A673 (cell line): ENCODE results near the gene MPI. TPM values are rescaled to one million over a fixed set of nuclear protein-coding genes. Genes with fewer than 3 reads are reported as not detected.

ENCODE experiments used
- BruUV-seq: library from RNA; stranded (reverse); fragments of 400-500 nt; replicated peaks from 2 replicates; lab custom pipeline; 2021; lab: Mats Ljungman, UMichigan
- CTCF ChIA-PET: fragments of 300-600 bp; sonication (Branson Sonifier 250); formaldehyde crosslinking; loops from one replicate; lab custom pipeline; 2022; ENCODE audit warnings: antibody characterized with exemption; lab: Charles Lee
- POLR2A ChIA-PET: fragments of 300-600 bp; sonication (Branson Sonifier 250); formaldehyde crosslinking; loops from one replicate; lab custom pipeline; 2022; ENCODE audit warnings: antibody characterized with exemption; ENCODE audit not compliant: low non-redundant PET; lab: Charles Lee
- DNase-seq: peaks from one replicate; pipeline ENCODE4 v3.0.0-alpha.2; 2015; ENCODE audit warnings: low spot score
- H3K27ac ChIP-seq: fragments of 200-600 bp; sonication (generic); 2 replicates; pipeline ENCODE4 v1.5.1; 2016; ENCODE audit warnings: mixed run types, low read depth, mild to moderate bottlenecking, mixed read lengths, antibody characterized with exemption, low read length; ENCODE audit not compliant: poor library complexity, severe bottlenecking
- H3K27me3 ChIP-seq: fragments of 200-600 bp; sonication (generic); replicated peaks from 2 replicates; pipeline ENCODE4 v1.6.1; 2017; ENCODE audit warnings: mixed run types, low read depth, mild to moderate bottlenecking, mixed read lengths, antibody characterized with exemption, low read length; ENCODE audit not compliant: insufficient read depth, poor library complexity
- H3K36me3 ChIP-seq: fragments of 200-600 bp; sonication (generic); 2 replicates; pipeline ENCODE4 v1.6.1; 2016; ENCODE audit warnings: mixed run types, mild to moderate bottlenecking, mixed read lengths, antibody characterized with exemption, low read length; ENCODE audit not compliant: insufficient read depth, poor library complexity, severe bottlenecking
- H3K4me1 ChIP-seq: fragments of 200-600 bp; sonication (generic); 2 replicates; pipeline ENCODE4 v1.6.1; 2017; ENCODE audit warnings: mixed run types, mild to moderate bottlenecking, mixed read lengths, antibody characterized with exemption, low read length; ENCODE audit not compliant: insufficient read depth, poor library complexity, severe bottlenecking
- H3K4me3 ChIP-seq: fragments of 200-600 bp; sonication (generic); 2 replicates; pipeline ENCODE4 v1.5.1; 2016; ENCODE audit warnings: low read depth, mixed run types, mild to moderate bottlenecking, mixed read lengths, low read length; ENCODE audit not compliant: poor library complexity, severe bottlenecking
- H3K9me3 ChIP-seq: fragments of 200-600 bp; sonication (generic); 2 replicates; pipeline ENCODE4 v1.6.1; 2016; ENCODE audit warnings: mixed run types, low read depth, mild to moderate bottlenecking, mixed read lengths, antibody characterized with exemption, low read length; ENCODE audit not compliant: poor library complexity, severe bottlenecking
- EZH2 ChIP-seq: fragments of 200-600 bp; sonication (generic); IDR thresholded peaks from 2 replicates; pipeline ENCODE4 v1.6.1; 2017; ENCODE audit warnings: borderline replicate concordance, low read depth, mild to moderate bottlenecking, mixed read lengths, antibody characterized with exemption, low read length; ENCODE audit not compliant: poor library complexity, severe bottlenecking
- intact Hi-C: fragments of 100-400 bp; cut with micrococcal nuclease; formaldehyde crosslinking; loops from one replicate; pipeline ENCODE4 v1.10.0; 2022; ENCODE audit not compliant: unreplicated experiment
- total RNA-seq: library from RNA; stranded (reverse); gene quantifications from 2 replicates; pipeline ENCODE4 v1.2.3, GENCODE V29; 2021
- TF ChIP-seq, protein P1 (sequence below): fragments of 300-800, 200-600 bp; sonication (generic); conservative IDR thresholded peaks from 2 replicates; pipeline ENCODE4 v1.5.1; 2017; ENCODE audit warnings: low read depth, mild to moderate bottlenecking, antibody characterized with exemption, low read length, moderate library complexity, mixed read lengths

The MPI gene
- total RNA-seq, 1 experiment from 2014 or later: 48.2 TPM

DNA sequence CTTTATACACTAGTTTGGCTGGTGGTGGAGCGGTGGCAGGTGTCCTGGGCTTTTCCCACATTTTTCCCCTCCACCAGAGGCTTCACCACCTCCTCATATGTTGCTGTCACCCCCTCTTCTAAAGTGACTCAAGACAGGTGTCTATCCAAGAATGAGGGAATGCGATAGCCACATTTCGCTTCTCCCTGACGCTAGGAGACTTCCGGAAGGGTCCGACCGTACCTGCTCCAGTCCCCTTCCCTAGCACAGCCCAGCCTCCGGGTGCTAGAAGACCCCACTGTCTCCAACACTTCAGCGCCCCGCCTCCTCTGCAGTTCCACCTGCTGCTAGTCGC is 17.2 kb upstream of the MPI start:
- Histone ChIP-seq H3K4me1 (peaks cover 25% of the 10 kb centered on the region), H3K27ac (peak overlapping the region; percentile 97), H3K36me3 (peaks cover 10% of the 10 kb centered on the region), H3K9me3 (peaks cover 9% of the 10 kb centered on the region), H3K4me3 (peak overlapping the region; percentile 90), H3K27me3 (no peaks in the 10 kb centered on the region)
- intact Hi-C loops: no loop called here
- BruUV-seq: TSS peak; percentile 40
- DNase-seq: no peak
- ChIA-PET POLR2A (no interaction called here), CTCF (no interaction called here)
- no peak for TF ChIP-seq EZH2
- TF ChIP-seq, protein P1, sequence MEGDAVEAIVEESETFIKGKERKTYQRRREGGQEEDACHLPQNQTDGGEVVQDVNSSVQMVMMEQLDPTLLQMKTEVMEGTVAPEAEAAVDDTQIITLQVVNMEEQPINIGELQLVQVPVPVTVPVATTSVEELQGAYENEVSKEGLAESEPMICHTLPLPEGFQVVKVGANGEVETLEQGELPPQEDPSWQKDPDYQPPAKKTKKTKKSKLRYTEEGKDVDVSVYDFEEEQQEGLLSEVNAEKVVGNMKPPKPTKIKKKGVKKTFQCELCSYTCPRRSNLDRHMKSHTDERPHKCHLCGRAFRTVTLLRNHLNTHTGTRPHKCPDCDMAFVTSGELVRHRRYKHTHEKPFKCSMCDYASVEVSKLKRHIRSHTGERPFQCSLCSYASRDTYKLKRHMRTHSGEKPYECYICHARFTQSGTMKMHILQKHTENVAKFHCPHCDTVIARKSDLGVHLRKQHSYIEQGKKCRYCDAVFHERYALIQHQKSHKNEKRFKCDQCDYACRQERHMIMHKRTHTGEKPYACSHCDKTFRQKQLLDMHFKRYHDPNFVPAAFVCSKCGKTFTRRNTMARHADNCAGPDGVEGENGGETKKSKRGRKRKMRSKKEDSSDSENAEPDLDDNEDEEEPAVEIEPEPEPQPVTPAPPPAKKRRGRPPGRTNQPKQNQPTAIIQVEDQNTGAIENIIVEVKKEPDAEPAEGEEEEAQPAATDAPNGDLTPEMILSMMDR: no peak

DNA sequence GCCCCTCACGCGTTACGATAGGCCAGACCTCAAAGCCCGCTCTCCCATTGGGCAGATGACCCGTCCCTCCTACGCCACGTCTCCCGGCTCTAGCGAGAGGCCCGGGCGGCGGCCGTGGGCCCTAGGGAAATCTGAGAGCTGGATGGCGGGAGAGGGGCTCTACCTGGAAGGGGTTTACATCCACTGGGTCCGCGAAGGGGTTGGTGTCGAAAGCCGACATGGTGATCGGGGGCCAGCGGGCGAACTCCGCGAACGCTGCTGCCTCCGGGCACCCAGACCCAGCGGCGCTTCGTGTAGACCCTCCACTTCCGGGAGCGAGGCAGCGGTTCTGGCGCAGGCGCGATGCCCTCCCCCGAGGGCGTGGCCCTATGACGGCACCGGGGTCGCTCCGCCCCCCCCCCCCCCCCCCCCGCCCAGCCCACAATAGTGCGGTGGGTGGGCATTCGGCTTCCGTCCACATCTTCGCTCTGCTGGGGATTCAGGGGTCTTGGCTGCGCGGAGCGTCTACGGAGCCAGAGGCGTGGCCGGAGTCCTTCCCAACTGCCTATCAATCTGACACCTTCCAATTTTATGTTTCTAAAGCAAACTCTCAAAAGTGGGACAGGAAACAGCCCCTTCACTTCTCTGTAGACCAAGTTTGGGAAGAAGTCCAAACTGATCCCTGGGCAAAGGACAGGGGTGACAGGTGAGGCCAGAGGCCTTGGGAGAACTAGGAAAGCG is 16.6 kb upstream of the MPI start, which contains the start of gene SCAMP2:
Gene SCAMP2, minus strand, starts transcription at position 330 of the 720 bp plus-strand sequence. Its CDS starts 110 bp downstream, at position 220.
- CTCF ChIA-PET: no interaction called here
- DNase-seq: peak; percentile 98
- intact Hi-C loops: no loop called here
- TF ChIP-seq EZH2: no peak
- TF ChIP-seq, protein P1: no peak
- POLR2A ChIA-PET: interaction anchor here (0.6 kb wide), 1 partner anchor 15 kb away, joined by 3 read pairs; no protein-coding TSS in a partner anchor
- Histone ChIP-seq H3K27me3 (no peaks in the 10 kb centered on the region), H3K9me3 (peaks cover 4% of the 10 kb centered on the region), H3K36me3 (peaks cover 5% of the 10 kb centered on the region), H3K4me3 (peak within 1 kb of the TSS; percentile 90), H3K4me1 (peaks cover 25% of the 10 kb centered on the region), H3K27ac (peak within 1 kb of the TSS; percentile 97)
- BruUV-seq: no TSS peak

DNA sequence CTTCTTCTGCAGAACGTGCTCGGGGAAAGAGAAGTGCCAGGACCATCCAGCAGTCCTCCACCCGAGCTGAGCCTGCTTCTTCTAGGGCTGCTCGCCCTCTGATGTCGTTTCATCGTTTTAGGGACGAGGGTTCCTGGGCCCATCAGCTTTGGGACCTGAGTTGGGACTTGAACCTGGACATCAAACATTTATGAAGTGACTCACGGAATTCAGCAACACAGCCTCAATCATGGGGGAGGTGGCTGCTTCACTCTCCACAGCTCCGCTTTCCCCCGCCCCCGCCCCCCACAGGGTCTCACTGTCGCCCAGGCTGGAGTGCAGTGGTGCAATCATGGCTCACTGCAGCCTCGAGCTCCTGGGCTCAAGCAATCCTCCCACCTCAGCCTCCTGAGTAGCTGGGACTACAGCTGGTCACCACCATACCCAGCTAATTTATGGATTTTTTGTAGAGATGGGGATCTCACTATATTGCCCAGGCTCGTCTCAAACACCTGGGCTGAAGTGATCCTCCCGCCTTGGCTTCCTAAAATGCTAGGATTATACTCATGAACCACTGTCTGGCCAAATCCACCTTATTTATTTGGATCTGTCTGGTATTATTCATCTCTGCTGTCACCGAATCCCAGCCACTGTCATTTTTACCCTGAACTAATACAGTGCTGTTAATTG is 16.0 kb upstream of the MPI start:
- peak overlapping the region; percentile 90 for H3K4me3 ChIP-seq
- DNase-seq: peak; percentile 62
- peaks cover 25% of the 10 kb centered on the region for H3K4me1 ChIP-seq
- H3K27me3 ChIP-seq: no peaks in the 10 kb centered on the region
- H3K27ac ChIP-seq: peak overlapping the region; percentile 79
- intact Hi-C loops: no loop called here
- CTCF ChIA-PET: interaction anchor here (0.6 kb wide), 1 partner anchor 578 kb away, joined by 5 read pairs; the partner anchor contains the start of gene SIN3A
- TF ChIP-seq, protein P1: no peak
- no peak for TF ChIP-seq EZH2
- no TSS peak for BruUV-seq
- no peaks in the 10 kb centered on the region for H3K9me3 ChIP-seq
- no peaks in the 10 kb centered on the region for H3K36me3 ChIP-seq
- POLR2A ChIA-PET: interaction anchor here (0.6 kb wide), 1 partner anchor 14 kb away, joined by 3 read pairs; no protein-coding TSS in a partner anchor
